Spleen (tissue), 7 donors: ENCODE results near the gene NLGN3.

ENCODE experiments used
- POLR2A ChIP-seq, 3 donors: fragments of 450-650 bp; IDR thresholded peaks; one replicate each; pipeline ENCODE4 v1.5.1; 2017; ENCODE audit warnings: antibody characterized with exemption in 3 of 3, mild to moderate bottlenecking in 1 of 3
- POLR2AphosphoS5 ChIP-seq, 3 donors: sonication (generic); formaldehyde crosslinking; IDR thresholded peaks; one replicate each; pipeline ENCODE4 v1.5.1; 2017; ENCODE audit warnings: antibody characterized with exemption in 3 of 3
- TF ChIP-seq, protein P1 (sequence below), 11 experiments: fragments of 200-600 bp in 7 of 11; fragments of 450-650 bp in 4 of 11; sonication (generic) in 4 of 11; IDR thresholded peaks in 8 of 11; conservative IDR thresholded peaks in 3 of 11; 1 replicate in 7 of 11; 2 replicates in 4 of 11; pipeline versions ENCODE4 v1.4.0 to v1.8.0; 2016 to 2021; ENCODE audit warnings: antibody characterized with exemption in 11 of 11, inconsistent platforms in 4 of 11, mild to moderate bottlenecking in 1 of 11
- donor health status: DM: no; HTN: no; CAD: no; lungs with moderate emphysema.
- donor health status: DM: no; HTN: no; CAD: no.
- donor health status: DM: no; HTN: no; CAD: no.

DNA sequence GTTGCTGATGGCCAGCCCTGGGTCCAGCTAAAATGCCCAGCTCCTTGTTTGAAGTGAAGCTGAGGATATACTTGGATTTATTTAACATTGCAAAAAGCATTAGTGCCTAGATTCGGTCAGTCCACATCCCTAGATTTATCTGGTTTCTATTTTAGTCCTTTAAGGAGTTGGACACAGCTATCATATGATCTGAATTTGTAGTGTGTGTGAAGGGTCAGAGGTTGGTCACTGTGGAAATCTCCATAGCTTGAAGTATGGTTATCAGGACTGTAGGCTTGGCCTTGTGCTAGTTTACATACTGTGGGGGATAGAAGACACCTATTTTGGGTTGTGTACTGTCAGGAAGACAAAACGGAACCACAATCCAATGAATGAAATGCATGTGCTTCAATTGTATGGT, 28.8 kb downstream of the NLGN3 start:
- TF ChIP-seq, protein P1, sequence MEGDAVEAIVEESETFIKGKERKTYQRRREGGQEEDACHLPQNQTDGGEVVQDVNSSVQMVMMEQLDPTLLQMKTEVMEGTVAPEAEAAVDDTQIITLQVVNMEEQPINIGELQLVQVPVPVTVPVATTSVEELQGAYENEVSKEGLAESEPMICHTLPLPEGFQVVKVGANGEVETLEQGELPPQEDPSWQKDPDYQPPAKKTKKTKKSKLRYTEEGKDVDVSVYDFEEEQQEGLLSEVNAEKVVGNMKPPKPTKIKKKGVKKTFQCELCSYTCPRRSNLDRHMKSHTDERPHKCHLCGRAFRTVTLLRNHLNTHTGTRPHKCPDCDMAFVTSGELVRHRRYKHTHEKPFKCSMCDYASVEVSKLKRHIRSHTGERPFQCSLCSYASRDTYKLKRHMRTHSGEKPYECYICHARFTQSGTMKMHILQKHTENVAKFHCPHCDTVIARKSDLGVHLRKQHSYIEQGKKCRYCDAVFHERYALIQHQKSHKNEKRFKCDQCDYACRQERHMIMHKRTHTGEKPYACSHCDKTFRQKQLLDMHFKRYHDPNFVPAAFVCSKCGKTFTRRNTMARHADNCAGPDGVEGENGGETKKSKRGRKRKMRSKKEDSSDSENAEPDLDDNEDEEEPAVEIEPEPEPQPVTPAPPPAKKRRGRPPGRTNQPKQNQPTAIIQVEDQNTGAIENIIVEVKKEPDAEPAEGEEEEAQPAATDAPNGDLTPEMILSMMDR (IDR thresholded peaks at IDR 0.05 in 8 of 11, conservative IDR thresholded peaks at IDR 0.05 in 3 of 11) = no peak
- TF ChIP-seq POLR2AphosphoS5 (IDR thresholded peaks at IDR 0.05) = no peak
- no peak for TF ChIP-seq POLR2A (IDR thresholded peaks at IDR 0.05)
